NB4 (cell line): ENCODE data around the gene PTPRD.

ENCODE experiments used
- DNase-seq: peaks from one replicate; pipeline ENCODE4 v3.0.0; 2010; ENCODE audit warnings: low read depth
- H3K4me3 ChIP-seq: one replicate; pipeline ENCODE4 v1.5.1; 2011; ENCODE audit warnings: mild to moderate bottlenecking, low read depth, low read length, moderate library complexity
- CTCF ChIP-seq: IDR thresholded peaks from one replicate; pipeline ENCODE4 v1.5.1; 2012; ENCODE audit warnings: low read depth, low read length
- MAX ChIP-seq: IDR thresholded peaks from 2 replicates; pipeline ENCODE4 v1.6.1; 2011; ENCODE audit warnings: low read depth, low read length
- MYC ChIP-seq: IDR thresholded peaks from 2 replicates; pipeline ENCODE4 v1.6.1; 2011; ENCODE audit warnings: low read depth, low read length
- POLR2A ChIP-seq: IDR thresholded peaks from 2 replicates; pipeline ENCODE4 v1.6.1; 2011; ENCODE audit warnings: mild to moderate bottlenecking; ENCODE audit not compliant: insufficient read length; ENCODE audit errors: extremely low read depth

Gene PTPRD

GRCh38 chr9:8365466-8366160 is 2247.2 kb downstream of the PTPRD start:
- TF ChIP-seq MYC (no peak), CTCF (no peak), MAX (no peak), POLR2A (no peak)
- no peak for DNase-seq
- H3K4me3 ChIP-seq = no peak overlapping the region

GRCh38 chr9:8365029-8365428 is 2247.8 kb downstream of the PTPRD start:
- H3K4me3 ChIP-seq = no peak overlapping the region
- no peak for TF ChIP-seq POLR2A
- TF ChIP-seq CTCF = no peak
- no peak for TF ChIP-seq MYC
- TF ChIP-seq MAX = no peak
- peak; percentile 33 for DNase-seq

GRCh38 chr9:8364026-8364752 is 2248.6 kb downstream of the PTPRD start:
- no peak overlapping the region for H3K4me3 ChIP-seq
- no peak for DNase-seq
- TF ChIP-seq MYC = no peak
- no peak for TF ChIP-seq MAX
- no peak for TF ChIP-seq CTCF
- no peak for TF ChIP-seq POLR2A

- no peak for TF ChIP-seq POLR2A
- no peak for TF ChIP-seq MAX
- no peak overlapping the region for H3K4me3 ChIP-seq
- DNase-seq = no peak
Observed at GRCh38 chr9:8362250-8362649, 2250.6 kb downstream of the PTPRD start.

GRCh38 chr9:8361364-8361763 is 2251.4 kb downstream of the PTPRD start:
- no peak overlapping the region for H3K4me3 ChIP-seq
- DNase-seq = no peak
- TF ChIP-seq POLR2A (no peak), CTCF (no peak), MAX (no peak), MYC (no peak)

- no peak for TF ChIP-seq CTCF
- no peak for TF ChIP-seq POLR2A
- TF ChIP-seq MAX = no peak
- no peak for TF ChIP-seq MYC
- H3K4me3 ChIP-seq = no peak overlapping the region
Observed at GRCh38 chr9:8356406-8356805, 2256.4 kb downstream of the PTPRD start.

More at GRCh38 chr9:8356406-8356805, 2256.4 kb downstream of the PTPRD start:
- no peak for DNase-seq
